ENCODE measurements around the gene CCSER1. TPM values are rescaled to one million over a fixed set of nuclear protein-coding genes. Genes with fewer than 3 reads are reported as not detected.
A peak's percentile ranks its signal among the peaks of the same experiment; 100 is the strongest.

CCSER1 gene
- total RNA-seq, 1 experiment from 2014 or later: 0.05 TPM

GRCh38 chr4:90118527-90119195, 8.5 kb upstream of the CCSER1 start:
- POLR2A ChIA-PET: interaction anchor here (0.6 kb wide), 1 partner anchor 9 kb away, joined by 3 read pairs; no protein-coding TSS in a partner anchor
- in situ Hi-C loops (cut with HindIII; ENCODE audit: low pct_unique_long_range_greater_than_20kb, low sequenced_read_pairs): no loop called here
- Histone ChIP-seq H3K4me3 (ENCODE audit: low read depth in 2 of 2, low read length in 2 of 2) (no peak overlapping the region), H3K4me1 (ENCODE audit: control insufficient read depth, insufficient read depth, low read length) (no peaks in the 10 kb centered on the region), H3K27me3 (ENCODE audit: control insufficient read depth, insufficient read depth, low read length) (no peaks in the 10 kb centered on the region), H3K9me3 (ENCODE audit: control insufficient read depth, insufficient read depth, low read depth, low read length) (no peaks in the 10 kb centered on the region), H3K36me3 (ENCODE audit: control insufficient read depth, insufficient read depth, low read length) (no peaks in the 10 kb centered on the region), H3K27ac (ENCODE audit: low read length) (no peak overlapping the region)
- ATAC-seq (no peak), DNase-seq (ENCODE audit: low read depth, low spot score) (no peak)
- CTCF ChIA-PET: no interaction called here
- intact Hi-C loops (cut with micrococcal nuclease; ENCODE audit: unreplicated experiment): no loop called here
- TF ChIP-seq REST (IDR thresholded peaks at IDR 0.05; ENCODE audit: insufficient read depth in 1 of 2, low read depth in 2 of 2, low read length in 1 of 2) (no peak), SIN3A (IDR thresholded peaks at IDR 0.05; ENCODE audit: borderline replicate concordance, insufficient read depth, low read depth, low read length) (no peak), POLR2AphosphoS5 (IDR thresholded peaks at IDR 0.05; ENCODE audit: low read depth, low read length) (no peak), CTCF (IDR thresholded peaks at IDR 0.05) (no peak), TCF7L2 (IDR thresholded peaks at IDR 0.05; ENCODE audit: low read depth, low read length) (no peak)
- no TSS peak for BruUV-seq (replicated peaks)

GRCh38 chr4:90120037-90120436, 7.2 kb upstream of the CCSER1 start:
- intact Hi-C loops (cut with micrococcal nuclease; ENCODE audit: unreplicated experiment): no loop called here
- BruUV-seq (replicated peaks): no TSS peak
- no peak overlapping the region for H3K4me3 ChIP-seq (ENCODE audit: low read depth in 2 of 2, low read length in 2 of 2)
- no peaks in the 10 kb centered on the region for H3K36me3 ChIP-seq (ENCODE audit: control insufficient read depth, insufficient read depth, low read length)
- ATAC-seq: no peak
- H3K27ac ChIP-seq (ENCODE audit: low read length): no peak overlapping the region
- in situ Hi-C loops (cut with HindIII; ENCODE audit: low pct_unique_long_range_greater_than_20kb, low sequenced_read_pairs): no loop called here
- DNase-seq (ENCODE audit: low read depth, low spot score): no peak
- no peaks in the 10 kb centered on the region for H3K27me3 ChIP-seq (ENCODE audit: control insufficient read depth, insufficient read depth, low read length)
- TF ChIP-seq TCF7L2 (IDR thresholded peaks at IDR 0.05; ENCODE audit: low read depth, low read length): no peak
- peak; percentile 9 for TF ChIP-seq CTCF (IDR thresholded peaks at IDR 0.05)
- no peak for TF ChIP-seq POLR2AphosphoS5 (IDR thresholded peaks at IDR 0.05; ENCODE audit: low read depth, low read length)
- no peak for TF ChIP-seq REST (IDR thresholded peaks at IDR 0.05; ENCODE audit: insufficient read depth in 1 of 2, low read depth in 2 of 2, low read length in 1 of 2)
- no peak for TF ChIP-seq SIN3A (IDR thresholded peaks at IDR 0.05; ENCODE audit: borderline replicate concordance, insufficient read depth, low read depth, low read length)
- H3K9me3 ChIP-seq (ENCODE audit: control insufficient read depth, insufficient read depth, low read depth, low read length): no peaks in the 10 kb centered on the region
- ChIA-PET CTCF (no interaction called here), POLR2A (interaction anchor here (0.6 kb wide), 1 partner anchor 442 kb away, joined by 3 read pairs; no protein-coding TSS in a partner anchor)
- no peaks in the 10 kb centered on the region for H3K4me1 ChIP-seq (ENCODE audit: control insufficient read depth, insufficient read depth, low read length)
